PC-3 (cell line): Measurements from ENCODE around the gene NANOS3. TPM values are rescaled to one million over a fixed set of nuclear protein-coding genes. Genes with fewer than 3 reads are reported as not detected.

Experiments used
- ATAC-seq: fragments of 200-7000 bp; cut with Tn5 transposase; 2 replicates; pipeline ENCODE4 v1.9.1; 2020; ENCODE audit warnings: mild to moderate bottlenecking, moderate library complexity
- BruUV-seq: library from RNA; stranded (reverse); fragments of 400-500 nt; replicated peaks from 2 replicates; lab custom pipeline; 2021; lab: Mats Ljungman, UMichigan
- CTCF ChIA-PET: fragments of 300-600 bp; sonication (Branson Sonifier 250); formaldehyde crosslinking; loops from one replicate; lab custom pipeline; 2022; ENCODE audit warnings: antibody characterized with exemption; lab: Charles Lee
- POLR2A ChIA-PET: fragments of 300-600 bp; sonication (Branson Sonifier 250); formaldehyde crosslinking; loops from one replicate; lab custom pipeline; 2022; ENCODE audit warnings: antibody characterized with exemption; ENCODE audit not compliant: unreplicated experiment; lab: Charles Lee
- DNase-seq: peaks from one replicate; pipeline ENCODE4 v3.0.0-alpha.2; 2015
- H2AFZ ChIP-seq: fragments of 300-600 bp; sonication (generic); 2 replicates; pipeline ENCODE4 v1.6.0; 2016; ENCODE audit warnings: antibody characterized with exemption, low read length
- H3F3A ChIP-seq: fragments of 300-600 bp; sonication (generic); one replicate; pipeline ENCODE4 v1.6.0; 2017; ENCODE audit warnings: antibody characterized with exemption, low read length, control low read depth, mild to moderate bottlenecking; ENCODE audit not compliant: unreplicated experiment
- H3K27ac ChIP-seq: fragments of 300-600 bp; sonication (generic); 2 replicates; pipeline ENCODE4 v1.5.1; 2016; ENCODE audit warnings: mild to moderate bottlenecking, low read length
- H3K27me3 ChIP-seq: fragments of 300-600 bp; sonication (generic); 2 replicates; pipeline ENCODE4 v1.6.1; 2016; ENCODE audit warnings: low read length, mixed read lengths
- H3K36me3 ChIP-seq: fragments of 300-600 bp; sonication (generic); 2 replicates; pipeline ENCODE4 v1.6.1; 2016; ENCODE audit warnings: low read depth, mixed run types, low read length, mixed read lengths
- H3K4me1 ChIP-seq: fragments of 300-600 bp; sonication (generic); 2 replicates; pipeline ENCODE4 v1.5.1; 2016; ENCODE audit warnings: low read length; ENCODE audit not compliant: insufficient read depth
- H3K4me2 ChIP-seq: fragments of 300-600 bp; sonication (generic); 2 replicates; pipeline ENCODE4 v1.6.0; 2016; ENCODE audit warnings: low read length
- H3K4me3 ChIP-seq: fragments of 300-600 bp; sonication (generic); 2 replicates; pipeline ENCODE4 v1.5.1; 2016; ENCODE audit warnings: mild to moderate bottlenecking, low read length, mixed read lengths
- H3K79me2 ChIP-seq: fragments of 300-600 bp; sonication (generic); 2 replicates; pipeline ENCODE4 v1.6.1; 2017; ENCODE audit warnings: low read length, mixed read lengths
- H3K9ac ChIP-seq: fragments of 300-600 bp; sonication (generic); 2 replicates; pipeline ENCODE4 v1.6.0; 2016; ENCODE audit warnings: mild to moderate bottlenecking, low read length
- H3K9me2 ChIP-seq: fragments of 300-600 bp; sonication (generic); replicated peaks from 2 replicates; pipeline ENCODE4 v1.6.1; 2016; ENCODE audit warnings: mixed run types, low read length, mixed read lengths
- H3K9me3 ChIP-seq: fragments of 300-600 bp; sonication (generic); 2 replicates; pipeline ENCODE4 v1.6.1; 2016; ENCODE audit warnings: low read length, mixed read lengths
- H4K20me1 ChIP-seq: fragments of 300-600 bp; sonication (generic); 2 replicates; pipeline ENCODE4 v1.6.1; 2016; ENCODE audit warnings: low read length, mixed read lengths
- EZH2 ChIP-seq: fragments of 300-600 bp; sonication (generic); IDR thresholded peaks from one replicate; pipeline ENCODE4 v1.6.1; 2017; ENCODE audit warnings: antibody characterized with exemption, mild to moderate bottlenecking, low read length; ENCODE audit not compliant: unreplicated experiment
- EZH2phosphoT487 ChIP-seq: fragments of 300-600 bp; sonication (generic); IDR thresholded peaks from 2 replicates; pipeline ENCODE4 v1.6.1; 2018; ENCODE audit warnings: mild to moderate bottlenecking, antibody characterized with exemption, low read length, borderline replicate concordance
- intact Hi-C: fragments of 100-400 bp; cut with micrococcal nuclease; formaldehyde crosslinking; loops from 2 replicates; pipeline ENCODE4 v1.9.0; 2023
- total RNA-seq: library from RNA; depleted of rRNA; stranded (reverse); fragments of >200 nt; gene quantifications from 2 replicates; pipeline ENCODE4 v1.2.3, GENCODE V29; 2014
- TF ChIP-seq, protein P1 (sequence below): fragments of 300-600 bp; sonication (generic); conservative IDR thresholded peaks from 2 replicates; pipeline ENCODE4 v1.5.1; 2017; ENCODE audit warnings: antibody characterized with exemption, low read depth, mild to moderate bottlenecking, low read length

Gene NANOS3
- total RNA-seq, 1 experiment from 2014 or later: 1.7 TPM

DNA sequence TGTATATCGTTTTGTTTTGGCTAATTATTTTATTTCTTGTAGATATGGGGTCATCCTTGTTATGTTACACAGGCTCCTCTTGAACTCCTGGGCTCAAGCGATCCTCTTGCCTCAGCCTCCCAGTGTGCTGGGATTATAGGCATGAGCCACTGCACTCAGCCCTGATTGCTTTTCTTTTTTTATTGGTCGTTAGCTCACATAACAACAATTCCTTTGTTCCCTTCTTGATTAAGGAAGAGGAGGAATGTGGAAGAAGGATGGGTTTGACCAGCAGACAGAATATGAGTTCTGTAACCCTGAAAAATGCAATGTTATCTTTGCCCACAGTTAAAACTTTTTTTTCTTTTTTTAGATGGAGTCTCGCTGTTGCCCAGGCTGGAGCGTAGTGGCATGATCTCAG is 17.6 kb downstream of the NANOS3 start:
- Histone ChIP-seq H3K4me3 (no peak overlapping the region), H3K9me3 (no peaks in the 10 kb centered on the region), H2AFZ (no peak overlapping the region), H3K36me3 (no peaks in the 10 kb centered on the region), H3K79me2 (no peaks in the 10 kb centered on the region), H3K4me2 (no peak overlapping the region), H3K27me3 (no peaks in the 10 kb centered on the region), H3K27ac (no peak overlapping the region), H3K4me1 (no peaks in the 10 kb centered on the region), H4K20me1 (no peaks in the 10 kb centered on the region), H3K9me2 (no peaks in the 10 kb centered on the region), H3F3A (no peaks in the 10 kb centered on the region), H3K9ac (no peak overlapping the region)
- TF ChIP-seq EZH2phosphoT487: no peak
- TF ChIP-seq, protein P1, sequence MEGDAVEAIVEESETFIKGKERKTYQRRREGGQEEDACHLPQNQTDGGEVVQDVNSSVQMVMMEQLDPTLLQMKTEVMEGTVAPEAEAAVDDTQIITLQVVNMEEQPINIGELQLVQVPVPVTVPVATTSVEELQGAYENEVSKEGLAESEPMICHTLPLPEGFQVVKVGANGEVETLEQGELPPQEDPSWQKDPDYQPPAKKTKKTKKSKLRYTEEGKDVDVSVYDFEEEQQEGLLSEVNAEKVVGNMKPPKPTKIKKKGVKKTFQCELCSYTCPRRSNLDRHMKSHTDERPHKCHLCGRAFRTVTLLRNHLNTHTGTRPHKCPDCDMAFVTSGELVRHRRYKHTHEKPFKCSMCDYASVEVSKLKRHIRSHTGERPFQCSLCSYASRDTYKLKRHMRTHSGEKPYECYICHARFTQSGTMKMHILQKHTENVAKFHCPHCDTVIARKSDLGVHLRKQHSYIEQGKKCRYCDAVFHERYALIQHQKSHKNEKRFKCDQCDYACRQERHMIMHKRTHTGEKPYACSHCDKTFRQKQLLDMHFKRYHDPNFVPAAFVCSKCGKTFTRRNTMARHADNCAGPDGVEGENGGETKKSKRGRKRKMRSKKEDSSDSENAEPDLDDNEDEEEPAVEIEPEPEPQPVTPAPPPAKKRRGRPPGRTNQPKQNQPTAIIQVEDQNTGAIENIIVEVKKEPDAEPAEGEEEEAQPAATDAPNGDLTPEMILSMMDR: no peak
- no peak for ATAC-seq
- POLR2A ChIA-PET: no interaction called here
- intact Hi-C loops: no loop called here
- CTCF ChIA-PET: no interaction called here
- no peak for DNase-seq
- no TSS peak for BruUV-seq

DNA sequence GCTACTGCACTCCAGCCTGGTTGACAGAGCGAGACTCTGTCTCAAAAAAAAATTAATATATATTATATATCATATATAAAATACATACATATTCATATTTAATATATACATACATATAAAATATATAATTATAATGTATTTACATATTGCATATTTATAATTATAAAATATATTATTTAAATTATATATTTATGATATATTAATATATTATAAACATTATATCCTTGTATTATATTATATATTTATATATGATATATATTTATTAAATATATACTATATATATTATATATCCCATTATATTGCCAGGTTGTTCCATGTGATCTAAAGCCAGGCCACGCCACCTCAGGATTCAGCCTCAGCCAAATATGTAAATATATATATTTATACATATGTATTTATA is 19.3 kb downstream of the NANOS3 start:
- Histone ChIP-seq H3F3A (no peaks in the 10 kb centered on the region), H3K79me2 (no peaks in the 10 kb centered on the region), H3K9me3 (no peaks in the 10 kb centered on the region), H3K4me3 (no peak overlapping the region), H3K4me1 (no peaks in the 10 kb centered on the region), H3K27ac (no peak overlapping the region), H3K36me3 (no peaks in the 10 kb centered on the region), H3K4me2 (no peak overlapping the region), H4K20me1 (no peaks in the 10 kb centered on the region), H2AFZ (no peak overlapping the region), H3K9me2 (no peaks in the 10 kb centered on the region), H3K27me3 (no peaks in the 10 kb centered on the region), H3K9ac (no peak overlapping the region)
- ATAC-seq (no peak), DNase-seq (no peak)
- ChIA-PET POLR2A (no interaction called here), CTCF (no interaction called here)
- TF ChIP-seq, protein P1: no peak
- TF ChIP-seq EZH2phosphoT487: no peak
- no peak for TF ChIP-seq EZH2
- no TSS peak for BruUV-seq
- intact Hi-C loops: no loop called here

DNA sequence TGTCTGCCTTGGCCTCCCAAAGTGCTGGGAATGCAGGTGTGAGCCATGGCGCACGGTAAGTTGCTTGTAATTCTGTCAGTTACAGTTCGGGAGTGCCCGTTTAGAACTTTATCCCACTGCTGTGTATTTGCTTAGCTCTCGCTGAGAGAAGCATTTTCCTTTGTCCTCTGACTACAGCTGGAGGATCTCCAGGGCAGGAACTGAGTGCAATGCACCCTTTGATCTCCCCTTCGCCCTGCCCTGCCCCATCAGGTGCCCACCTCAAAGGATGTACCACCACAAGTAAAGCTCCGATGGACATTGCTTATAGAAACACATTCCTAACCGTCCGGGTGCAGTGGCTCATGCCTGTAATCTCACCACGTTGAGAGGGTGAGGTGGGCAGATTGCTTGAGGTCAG is 22.5 kb downstream of the NANOS3 start:
- DNase-seq: no peak

More for the DNA sequence above, 22.5 kb downstream of the NANOS3 start:
- H3F3A ChIP-seq: no peaks in the 10 kb centered on the region
- no peak overlapping the region for H3K4me3 ChIP-seq
- H3K4me1 ChIP-seq: no peaks in the 10 kb centered on the region
- H3K9me3 ChIP-seq: no peaks in the 10 kb centered on the region
- ChIA-PET CTCF (no interaction called here), POLR2A (no interaction called here)
- no peak for ATAC-seq
- H2AFZ ChIP-seq: no peak overlapping the region
- H3K36me3 ChIP-seq: no peaks in the 10 kb centered on the region
- TF ChIP-seq EZH2 (no peak), EZH2phosphoT487 (no peak)
- TF ChIP-seq, protein P1: no peak
- no peak overlapping the region for H3K4me2 ChIP-seq
- intact Hi-C loops: no loop called here
- no peaks in the 10 kb centered on the region for H3K79me2 ChIP-seq
- H4K20me1 ChIP-seq: no peaks in the 10 kb centered on the region
- no TSS peak for BruUV-seq
- H3K9ac ChIP-seq: no peak overlapping the region
- H3K27me3 ChIP-seq: no peaks in the 10 kb centered on the region
- H3K27ac ChIP-seq: no peak overlapping the region
- no peaks in the 10 kb centered on the region for H3K9me2 ChIP-seq
